ENCODE results near the gene DEAF1. TPM values are rescaled to one million over a fixed set of nuclear protein-coding genes. Genes with fewer than 3 reads are reported as not detected.
"Not testable (repeated sequence)": the region's sequence is repeated elsewhere in the genome, so short reads cannot be mapped to it uniquely, and the experiment has no call there.

The DEAF1 gene
- total RNA-seq, 1 experiment from 2014 or later: 31.9 TPM

DNA sequence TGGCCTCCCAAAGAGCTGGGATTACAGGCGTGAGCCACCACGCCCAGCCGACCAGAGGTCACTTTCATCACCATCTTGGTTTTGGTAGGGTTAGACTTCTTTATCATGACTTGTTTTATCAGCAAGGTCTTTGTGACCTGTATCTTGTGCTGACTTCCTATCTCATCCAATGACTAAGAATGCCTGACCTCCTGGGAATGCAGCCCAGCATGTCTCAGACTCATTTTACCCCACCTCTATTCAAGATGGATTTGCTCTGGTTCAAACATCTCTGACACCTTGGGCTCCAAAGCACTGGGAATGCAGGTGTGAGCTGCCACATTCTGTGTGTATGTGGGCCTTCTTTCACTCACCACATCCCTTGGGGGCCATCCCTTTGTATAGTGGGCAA is 47.1 kb upstream of the DEAF1 start:
- no peaks in the 10 kb centered on the region; the same call in 1 of the 2 replicates for H3K79me2 ChIP-seq (ENCODE audit: low read length)
- H3K27me3 ChIP-seq (ENCODE audit: low read length): no peaks in the 10 kb centered on the region
- no TSS peak for BruUV-seq (replicated peaks)
- H3K4me3 ChIP-seq (ENCODE audit: low read length): no peak overlapping the region
- H3K9ac ChIP-seq (ENCODE audit: low read length): no peak overlapping the region
- no peaks in the 10 kb centered on the region for H3K36me3 ChIP-seq (ENCODE audit: low read depth, low read length)
- DNase-seq (no peak), ATAC-seq (no peak)
- H4K20me1 ChIP-seq (ENCODE audit: low read length): no peaks in the 10 kb centered on the region
- TF ChIP-seq, protein P1, sequence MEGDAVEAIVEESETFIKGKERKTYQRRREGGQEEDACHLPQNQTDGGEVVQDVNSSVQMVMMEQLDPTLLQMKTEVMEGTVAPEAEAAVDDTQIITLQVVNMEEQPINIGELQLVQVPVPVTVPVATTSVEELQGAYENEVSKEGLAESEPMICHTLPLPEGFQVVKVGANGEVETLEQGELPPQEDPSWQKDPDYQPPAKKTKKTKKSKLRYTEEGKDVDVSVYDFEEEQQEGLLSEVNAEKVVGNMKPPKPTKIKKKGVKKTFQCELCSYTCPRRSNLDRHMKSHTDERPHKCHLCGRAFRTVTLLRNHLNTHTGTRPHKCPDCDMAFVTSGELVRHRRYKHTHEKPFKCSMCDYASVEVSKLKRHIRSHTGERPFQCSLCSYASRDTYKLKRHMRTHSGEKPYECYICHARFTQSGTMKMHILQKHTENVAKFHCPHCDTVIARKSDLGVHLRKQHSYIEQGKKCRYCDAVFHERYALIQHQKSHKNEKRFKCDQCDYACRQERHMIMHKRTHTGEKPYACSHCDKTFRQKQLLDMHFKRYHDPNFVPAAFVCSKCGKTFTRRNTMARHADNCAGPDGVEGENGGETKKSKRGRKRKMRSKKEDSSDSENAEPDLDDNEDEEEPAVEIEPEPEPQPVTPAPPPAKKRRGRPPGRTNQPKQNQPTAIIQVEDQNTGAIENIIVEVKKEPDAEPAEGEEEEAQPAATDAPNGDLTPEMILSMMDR (conservative IDR thresholded peaks at IDR 0.05; ENCODE audit: low read depth, low read length): no peak
- TF ChIP-seq EZH2phosphoT487 (IDR thresholded peaks at IDR 0.05; ENCODE audit: borderline replicate concordance, low read length): no peak
- H3F3A ChIP-seq (ENCODE audit: low read length, unreplicated experiment): no peaks in the 10 kb centered on the region
- no peak overlapping the region for H3K27ac ChIP-seq (ENCODE audit: low read length)
- no peaks in the 10 kb centered on the region for H3K4me1 ChIP-seq (ENCODE audit: insufficient read depth, low read length)
- intact Hi-C loops (cut with micrococcal nuclease): no loop called here
- ChIA-PET POLR2A (ENCODE audit: unreplicated experiment) (no interaction called here), CTCF (no interaction called here)
- H3K9me2 ChIP-seq (replicated peaks; ENCODE audit: low read length): no peaks in the 10 kb centered on the region
- H2AFZ ChIP-seq (ENCODE audit: low read length): no peak overlapping the region
- no peaks in the 10 kb centered on the region for H3K9me3 ChIP-seq (ENCODE audit: low read length)
- no peak overlapping the region for H3K4me2 ChIP-seq (ENCODE audit: low read length)

DNA sequence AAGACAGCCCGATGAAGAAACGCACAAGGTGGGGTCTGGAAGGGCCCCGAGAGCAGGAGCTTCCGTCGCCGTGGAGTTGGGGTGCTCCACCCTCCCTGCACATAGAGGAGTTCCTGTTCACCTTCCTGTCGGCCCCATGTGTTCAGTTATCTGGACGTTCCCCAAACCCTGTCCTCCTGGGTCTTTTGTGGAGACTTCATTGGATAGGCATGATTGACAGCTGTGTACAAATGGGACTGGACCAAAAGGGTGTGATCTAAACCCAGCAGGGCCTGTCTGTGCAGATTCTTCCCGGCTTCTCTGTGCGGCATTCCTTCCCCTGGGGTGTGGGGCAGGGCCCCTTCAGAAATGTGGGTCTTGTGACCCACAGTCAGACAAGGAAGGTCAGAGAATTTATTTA is 42.9 kb upstream of the DEAF1 start:
- ATAC-seq; POLR2A ChIA-PET (ENCODE audit: unreplicated experiment); H2AFZ ChIP-seq (ENCODE audit: low read length); intact Hi-C loops (cut with micrococcal nuclease); H3K9ac ChIP-seq (ENCODE audit: low read length); H3K9me3 ChIP-seq (ENCODE audit: low read length); DNase-seq; H4K20me1 ChIP-seq (ENCODE audit: low read length); H3K4me1 ChIP-seq (ENCODE audit: insufficient read depth, low read length); H3F3A ChIP-seq (ENCODE audit: low read length, unreplicated experiment); BruUV-seq (replicated peaks); H3K9me2 ChIP-seq (replicated peaks; ENCODE audit: low read length); H3K4me2 ChIP-seq (ENCODE audit: low read length); H3K36me3 ChIP-seq (ENCODE audit: low read depth, low read length); H3K4me3 ChIP-seq (ENCODE audit: low read length); H3K27me3 ChIP-seq (ENCODE audit: low read length); H3K27ac ChIP-seq (ENCODE audit: low read length); CTCF ChIA-PET; H3K79me2 ChIP-seq (ENCODE audit: low read length): not testable (repeated sequence)

DNA sequence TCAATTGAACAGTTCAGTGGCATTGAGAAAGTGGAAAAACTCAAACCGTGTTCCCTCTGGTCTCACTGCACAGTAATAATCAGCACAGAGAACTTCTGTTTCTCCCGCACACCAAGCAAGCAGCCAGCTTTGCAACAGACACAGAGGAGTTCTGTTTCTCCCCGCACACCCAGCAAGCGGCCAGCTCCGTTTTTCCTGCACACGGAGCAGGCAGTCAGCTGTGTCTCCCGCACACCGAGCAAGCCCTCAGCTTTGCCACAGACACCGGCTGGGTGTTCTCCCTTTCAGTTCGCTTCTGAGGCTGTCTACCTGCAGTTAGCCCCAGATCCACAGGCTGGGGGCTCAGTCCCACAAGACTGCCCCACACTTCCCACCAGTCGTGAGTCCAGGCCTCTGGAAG is 42.3 kb upstream of the DEAF1 start:
- no peaks in the 10 kb centered on the region for H3K9me2 ChIP-seq (replicated peaks; ENCODE audit: low read length)
- H3K27ac ChIP-seq (ENCODE audit: low read length): no peak overlapping the region
- DNase-seq (no peak), ATAC-seq (no peak)
- BruUV-seq (replicated peaks): no TSS peak
- no peaks in the 10 kb centered on the region for H3K79me2 ChIP-seq (ENCODE audit: low read length)
- no peaks in the 10 kb centered on the region for H3K9me3 ChIP-seq (ENCODE audit: low read length)
- H2AFZ ChIP-seq (ENCODE audit: low read length): no peak overlapping the region
- no peak overlapping the region for H3K4me2 ChIP-seq (ENCODE audit: low read length)
- H3K4me1 ChIP-seq (ENCODE audit: insufficient read depth, low read length): no peaks in the 10 kb centered on the region
- TF ChIP-seq, protein P1 (conservative IDR thresholded peaks at IDR 0.05; ENCODE audit: low read depth, low read length): no peak
- TF ChIP-seq EZH2phosphoT487 (IDR thresholded peaks at IDR 0.05; ENCODE audit: borderline replicate concordance, low read length) (no peak), EZH2 (IDR thresholded peaks at IDR 0.05; ENCODE audit: low read length, unreplicated experiment) (no peak)
- H3K36me3 ChIP-seq (ENCODE audit: low read depth, low read length): no peaks in the 10 kb centered on the region
- intact Hi-C loops (cut with micrococcal nuclease): no loop called here
- POLR2A ChIA-PET (ENCODE audit: unreplicated experiment): no interaction called here
- no peak overlapping the region for H3K4me3 ChIP-seq (ENCODE audit: low read length)
- H4K20me1 ChIP-seq (ENCODE audit: low read length): no peaks in the 10 kb centered on the region
- no peak overlapping the region for H3K9ac ChIP-seq (ENCODE audit: low read length)
- H3F3A ChIP-seq (ENCODE audit: low read length, unreplicated experiment): no peaks in the 10 kb centered on the region
- H3K27me3 ChIP-seq (ENCODE audit: low read length): no peaks in the 10 kb centered on the region
- CTCF ChIA-PET: no interaction called here

DNA sequence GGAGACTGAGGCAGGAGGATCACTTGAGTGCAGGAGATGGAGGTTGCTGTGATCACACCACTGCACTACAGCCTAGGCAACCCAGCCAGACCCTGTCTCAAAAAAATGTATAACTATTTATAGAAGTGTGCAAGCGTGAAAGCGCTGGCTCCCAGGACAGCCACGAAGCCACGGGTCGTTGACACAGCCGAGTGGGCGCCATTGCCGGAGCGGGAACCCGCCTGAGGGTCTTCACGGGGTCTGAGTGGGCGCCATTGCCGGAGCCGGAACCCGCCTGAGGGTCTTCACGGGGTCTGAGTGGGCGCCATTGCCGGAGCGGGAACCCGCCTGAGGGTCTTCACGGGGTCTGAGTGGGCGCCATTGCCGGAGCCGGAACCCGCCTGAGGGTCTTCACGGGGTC is 39.5 kb upstream of the DEAF1 start:
- H3K9me3 ChIP-seq (ENCODE audit: low read length); H3K27me3 ChIP-seq (ENCODE audit: low read length); BruUV-seq (replicated peaks); H3K9me2 ChIP-seq (replicated peaks; ENCODE audit: low read length); H3K4me1 ChIP-seq (ENCODE audit: insufficient read depth, low read length); H3K9ac ChIP-seq (ENCODE audit: low read length); H3K79me2 ChIP-seq (ENCODE audit: low read length); H4K20me1 ChIP-seq (ENCODE audit: low read length); POLR2A ChIA-PET (ENCODE audit: unreplicated experiment); H3K4me3 ChIP-seq (ENCODE audit: low read length); H3K4me2 ChIP-seq (ENCODE audit: low read length); H3K36me3 ChIP-seq (ENCODE audit: low read depth, low read length); H3F3A ChIP-seq (ENCODE audit: low read length, unreplicated experiment); CTCF ChIA-PET; ATAC-seq; H3K27ac ChIP-seq (ENCODE audit: low read length); H2AFZ ChIP-seq (ENCODE audit: low read length); intact Hi-C loops (cut with micrococcal nuclease); DNase-seq: not testable (repeated sequence)

Data from PC-3 (cell line).